WERI-Rb-1 (cell line): ENCODE results near the gene KRT73.

Experiments used
- DNase-seq: peaks from one replicate; pipeline ENCODE4 v3.0.0-alpha.2; 2020
- H3K27ac ChIP-seq: fragments of 250-450 bp; sonication (Bioruptor Pico); 2 replicates; pipeline ENCODE4 v1.5.1; 2020; ENCODE audit warnings: mild to moderate bottlenecking, moderate library complexity
- H3K27me3 ChIP-seq: fragments of 250-450 bp; sonication (Bioruptor Pico); 2 replicates; pipeline ENCODE4 v1.5.1; 2021; ENCODE audit warnings: mild to moderate bottlenecking, low read depth, moderate library complexity; ENCODE audit not compliant: insufficient read depth, severe bottlenecking
- H3K36me3 ChIP-seq: fragments of 250-450 bp; sonication (Bioruptor Pico); 2 replicates; pipeline ENCODE4 v1.5.1; 2020; ENCODE audit warnings: mild to moderate bottlenecking, moderate library complexity
- H3K4me3 ChIP-seq: 2 replicates; pipeline ENCODE4 v1.5.1; 2011; ENCODE audit warnings: low read depth, mild to moderate bottlenecking, control low read depth, low read length
- H3K9me3 ChIP-seq: fragments of 250-450 bp; sonication (Bioruptor Pico); 2 replicates; pipeline ENCODE4 v1.5.1; 2021; ENCODE audit warnings: mild to moderate bottlenecking, moderate library complexity; ENCODE audit not compliant: severe bottlenecking
- CTCF ChIP-seq: IDR thresholded peaks from 2 replicates; pipeline ENCODE4 v1.5.1; 2011; ENCODE audit warnings: low read depth, mild to moderate bottlenecking, control low read depth, inconsistent platforms, low read length

KRT73 gene

GRCh38 chr12:52618216-52618615 is at the start of gene KRT73:
TSS of gene KRT73 (minus strand) at chr12:52618559. CDS start at chr12:52618524, 35 bp downstream.
- no peak for DNase-seq
- Histone ChIP-seq H3K4me3 (no peak within 1 kb of the TSS), H3K9me3 (no peaks in the 10 kb centered on the region), H3K27ac (no peak within 1 kb of the TSS), H3K36me3 (no peaks in the 10 kb centered on the region), H3K27me3 (peaks cover 83% of the 10 kb centered on the region)
- TF ChIP-seq CTCF, result no peak

- no peaks in the 10 kb centered on the region for H3K36me3 ChIP-seq
- no peak overlapping the region for H3K4me3 ChIP-seq
- H3K27me3 ChIP-seq, result peaks cover 86% of the 10 kb centered on the region
- DNase-seq, result no peak
- H3K9me3 ChIP-seq, result no peaks in the 10 kb centered on the region
- no peak overlapping the region for H3K27ac ChIP-seq
- TF ChIP-seq CTCF, result no peak
These were observed 49.6 kb upstream of the KRT73 start for GRCh38 chr12:52667931-52668330.

GRCh38 chr12:52667509-52667908 is 49.1 kb upstream of the KRT73 start:
- no peak for DNase-seq
- H3K27me3 ChIP-seq, result peaks cover 86% of the 10 kb centered on the region
- H3K4me3 ChIP-seq, result no peak overlapping the region
- H3K9me3 ChIP-seq, result no peaks in the 10 kb centered on the region
- TF ChIP-seq CTCF, result no peak
- H3K27ac ChIP-seq, result no peak overlapping the region
- no peaks in the 10 kb centered on the region for H3K36me3 ChIP-seq

- peaks cover 88% of the 10 kb centered on the region for H3K27me3 ChIP-seq
- no peaks in the 10 kb centered on the region for H3K9me3 ChIP-seq
- no peak overlapping the region for H3K4me3 ChIP-seq
- no peaks in the 10 kb centered on the region for H3K36me3 ChIP-seq
- no peak for TF ChIP-seq CTCF
- DNase-seq, result no peak
- H3K27ac ChIP-seq, result no peak overlapping the region
These were observed 48.1 kb upstream of the KRT73 start for GRCh38 chr12:52666471-52666870.

- Histone ChIP-seq H3K36me3 (no peaks in the 10 kb centered on the region), H3K27ac (no peak overlapping the region), H3K4me3 (no peak overlapping the region), H3K9me3 (no peaks in the 10 kb centered on the region), H3K27me3 (peaks cover 94% of the 10 kb centered on the region)
- no peak for TF ChIP-seq CTCF
- DNase-seq, result no peak
These were observed 45.1 kb upstream of the KRT73 start for GRCh38 chr12:52663420-52663819.

- Histone ChIP-seq H3K9me3 (no peaks in the 10 kb centered on the region), H3K27me3 (peaks cover 94% of the 10 kb centered on the region), H3K27ac (no peak overlapping the region), H3K36me3 (no peaks in the 10 kb centered on the region), H3K4me3 (no peak overlapping the region)
- TF ChIP-seq CTCF, result no peak
- no peak for DNase-seq
These were observed 44.5 kb upstream of the KRT73 start for GRCh38 chr12:52662918-52663229.
